Measurements from ENCODE around the gene PLCB3. TPM values are rescaled to one million over a fixed set of nuclear protein-coding genes. Genes with fewer than 3 reads are reported as not detected.

PLCB3 gene
- total RNA-seq, 1 experiment from 2014 or later: 80.2 TPM

DNA sequence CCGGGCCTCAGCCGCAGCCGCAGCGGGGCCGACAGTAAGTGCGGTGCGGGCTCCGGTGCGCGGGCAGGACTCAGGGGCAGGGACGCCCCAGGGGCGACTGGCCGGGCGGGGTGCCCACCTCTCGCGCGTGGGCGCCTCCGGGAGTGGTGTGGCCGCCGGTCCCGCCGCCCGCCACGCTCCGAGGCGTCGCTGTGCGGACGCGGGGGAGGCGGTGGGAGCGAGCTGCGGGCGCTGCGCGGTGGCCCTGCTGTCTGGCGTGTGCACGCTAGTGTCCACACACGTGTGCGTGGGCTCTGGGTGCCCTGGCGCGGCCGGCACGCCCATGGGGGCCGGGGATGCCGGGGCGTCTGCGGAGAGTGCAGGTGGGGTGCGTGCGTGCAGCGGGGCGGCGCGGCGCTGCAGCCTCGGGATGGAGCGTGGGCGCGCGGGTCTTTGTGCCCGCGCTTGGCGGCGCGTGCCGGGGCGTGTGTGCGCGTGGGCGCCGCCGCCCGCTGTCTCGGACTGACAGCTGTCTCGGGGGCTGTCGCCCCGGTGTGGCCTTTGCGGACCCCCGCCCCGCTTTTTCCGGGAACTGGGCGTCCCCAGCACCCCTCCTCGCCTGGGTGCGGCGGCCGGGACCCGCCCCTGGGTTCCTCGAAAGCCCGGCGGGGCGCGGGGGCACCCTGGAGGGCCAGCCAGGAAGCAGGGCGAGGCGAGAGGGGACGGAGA, 40.6 kb downstream of the PLCB3 start:
- no peak overlapping the region; the same call in 1 of the 2 replicates for H3K14ac ChIP-seq (ENCODE audit: insufficient read depth, low read length)
- no peak for DNase-seq
- no peak overlapping the region for H2BK12ac ChIP-seq (ENCODE audit: insufficient read length, low read depth, low read length)
- H3K4me3 Mint-ChIP-seq: peak overlapping the region; percentile 47 to 77; a peak in 2 of 5 replicates
- H3K18ac ChIP-seq (ENCODE audit: insufficient read length, low read depth, low read length): no peak overlapping the region
- H3K4me2 ChIP-seq (ENCODE audit: insufficient read depth, insufficient read length, low read length): peak overlapping the region; percentile 58
- no peak overlapping the region for H4K5ac ChIP-seq (ENCODE audit: insufficient read length, low read depth, low read length)
- TF ChIP-seq, protein P1, sequence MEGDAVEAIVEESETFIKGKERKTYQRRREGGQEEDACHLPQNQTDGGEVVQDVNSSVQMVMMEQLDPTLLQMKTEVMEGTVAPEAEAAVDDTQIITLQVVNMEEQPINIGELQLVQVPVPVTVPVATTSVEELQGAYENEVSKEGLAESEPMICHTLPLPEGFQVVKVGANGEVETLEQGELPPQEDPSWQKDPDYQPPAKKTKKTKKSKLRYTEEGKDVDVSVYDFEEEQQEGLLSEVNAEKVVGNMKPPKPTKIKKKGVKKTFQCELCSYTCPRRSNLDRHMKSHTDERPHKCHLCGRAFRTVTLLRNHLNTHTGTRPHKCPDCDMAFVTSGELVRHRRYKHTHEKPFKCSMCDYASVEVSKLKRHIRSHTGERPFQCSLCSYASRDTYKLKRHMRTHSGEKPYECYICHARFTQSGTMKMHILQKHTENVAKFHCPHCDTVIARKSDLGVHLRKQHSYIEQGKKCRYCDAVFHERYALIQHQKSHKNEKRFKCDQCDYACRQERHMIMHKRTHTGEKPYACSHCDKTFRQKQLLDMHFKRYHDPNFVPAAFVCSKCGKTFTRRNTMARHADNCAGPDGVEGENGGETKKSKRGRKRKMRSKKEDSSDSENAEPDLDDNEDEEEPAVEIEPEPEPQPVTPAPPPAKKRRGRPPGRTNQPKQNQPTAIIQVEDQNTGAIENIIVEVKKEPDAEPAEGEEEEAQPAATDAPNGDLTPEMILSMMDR (conservative IDR thresholded peaks at IDR 0.05): no peak
- H4K20me1 ChIP-seq (ENCODE audit: control insufficient read depth, insufficient read depth, insufficient read length): no peaks in the 10 kb centered on the region
- H4K91ac ChIP-seq (ENCODE audit: insufficient read length, low read depth, low read length): no peak overlapping the region
- no peaks in the 10 kb centered on the region for H3K79me1 ChIP-seq (ENCODE audit: insufficient read depth, low read depth, low read length, poor library complexity, severe bottlenecking)
- no peak overlapping the region for H3K56ac ChIP-seq (ENCODE audit: insufficient read length, low read depth, low read length)
- no peak overlapping the region for H2AFZ ChIP-seq (ENCODE audit: low read length)
- peaks cover 63% of the 10 kb centered on the region for H3K27me3 ChIP-seq (ENCODE audit: insufficient read depth, low read length)
- H3K4me1 ChIP-seq (ENCODE audit: insufficient read depth, low read length): no peaks in the 10 kb centered on the region
- H2BK20ac ChIP-seq (ENCODE audit: low read depth, low read length, poor library complexity, severe bottlenecking): no peak overlapping the region
- H3T11ph ChIP-seq (ENCODE audit: low read length): no peak overlapping the region
- no peak overlapping the region for H2BK5ac ChIP-seq (ENCODE audit: insufficient read length, low read length)
- H3K9ac ChIP-seq (ENCODE audit: extremely low read depth, insufficient read length, low read length): no peak overlapping the region
- peaks cover 0 to 2% (median 0%) of the 10 kb centered on the region in 3 experiments; a peak in 3 of 7 replicates for H3K36me3 Mint-ChIP-seq (ENCODE audit: insufficient read depth in 1 of 3, low read depth in 3 of 3)
- H3K27ac Mint-ChIP-seq: no peak overlapping the region
- no peak overlapping the region for H2BK15ac ChIP-seq (ENCODE audit: low read depth, low read length)
- no peak overlapping the region for H2AK5ac ChIP-seq (ENCODE audit: insufficient read length, low read length)
- H4K8ac ChIP-seq (replicated peaks; ENCODE audit: insufficient read length, low read depth, low read length): no peak overlapping the region
- H3K79me2 ChIP-seq (ENCODE audit: insufficient read depth, low read length): no peaks in the 10 kb centered on the region
- no peaks in the 10 kb centered on the region for H3K9me3 ChIP-seq (ENCODE audit: control insufficient read depth, low read depth, low read length)
- H2BK120ac ChIP-seq (ENCODE audit: low read depth, low read length, poor library complexity, severe bottlenecking): no peak overlapping the region
- H3K27me3 Mint-ChIP-seq (ENCODE audit: low read depth): peaks cover 78% of the 10 kb centered on the region
- peaks cover 3% of the 10 kb centered on the region for H3K23me2 ChIP-seq (ENCODE audit: insufficient read length, low read depth, low read length, poor library complexity, severe bottlenecking)
- peaks cover 4 to 10% of the 10 kb centered on the region in 2 experiments for H3K4me1 Mint-ChIP-seq
- H3K23ac ChIP-seq (ENCODE audit: insufficient read length, low read depth, low read length): no peak overlapping the region
- H3K27ac ChIP-seq (ENCODE audit: insufficient read length, low read depth, low read length): no peak overlapping the region
- no peaks in the 10 kb centered on the region; a peak in 2 of 5 replicates for H3K9me3 Mint-ChIP-seq
- no CpG with 5 or more reads among the region's 96 CpGs for WGBS (ENCODE audit: extremely low coverage, insufficient read length, low lambda C conversion rate)
- no peak overlapping the region for H3K4ac ChIP-seq (ENCODE audit: low read depth, low read length)

Measured in H9 (cell line).